SK-N-SH treated with all-trans-retinoic acid at 6 μM for 48 hours (cell line): ENCODE results near the gene TECTA.

Experiments
- ATAC-seq: fragments of 200-7000 bp; cut with Tn5 transposase; 3 replicates; pipeline ENCODE4 v1.9.1; 2020; ENCODE audit warnings: mild to moderate bottlenecking, moderate library complexity
- ARNTL ChIP-seq: fragments of 450-650 bp; formaldehyde crosslinking; IDR thresholded peaks from 2 replicates; pipeline ENCODE4 v1.5.0; 2020; ENCODE audit warnings: low read depth, mild to moderate bottlenecking, moderate library complexity, borderline replicate concordance
- BACH2 ChIP-seq: fragments of 250-450 bp; sonication (Bioruptor Pico); IDR thresholded peaks from 2 replicates; pipeline ENCODE4 v1.9.0; 2021; ENCODE audit warnings: mild to moderate bottlenecking, borderline replicate concordance
- CSDC2 ChIP-seq: fragments of 250-450 bp; sonication (Bioruptor Pico); IDR thresholded peaks from 2 replicates; pipeline ENCODE4 v1.5.0; 2020; ENCODE audit warnings: mild to moderate bottlenecking, moderate library complexity
- ESRRG ChIP-seq: fragments of 250-450 bp; sonication (Bioruptor Pico); IDR thresholded peaks from 2 replicates; pipeline ENCODE4 v1.6.1; 2021; ENCODE audit warnings: mild to moderate bottlenecking
- GLIS3 ChIP-seq: fragments of 250-450 bp; sonication (Bioruptor Pico); IDR thresholded peaks from 2 replicates; pipeline ENCODE4 v1.5.0; 2020; ENCODE audit warnings: mild to moderate bottlenecking, moderate library complexity
- ISL1 ChIP-seq: fragments of 250-450 bp; sonication (Bioruptor Pico); IDR thresholded peaks from 2 replicates; pipeline ENCODE4 v2.1.2; 2022; ENCODE audit warnings: mild to moderate bottlenecking, moderate library complexity
- OSR1 ChIP-seq: fragments of 250-450 bp; sonication (Bioruptor Pico); IDR thresholded peaks from 2 replicates; pipeline ENCODE4 v1.8.0; 2022; ENCODE audit warnings: moderate library complexity, mild to moderate bottlenecking, inconsistent platforms
- PATZ1 ChIP-seq: fragments of 250-450 bp; sonication (Bioruptor Pico); IDR thresholded peaks from 2 replicates; pipeline ENCODE4 v1.8.0; 2020; ENCODE audit warnings: mild to moderate bottlenecking, moderate library complexity, borderline replicate concordance
- POU6F1 ChIP-seq: fragments of 250-450 bp; sonication (Bioruptor Pico); IDR thresholded peaks from 2 replicates; pipeline ENCODE4 v1.8.0; 2021; ENCODE audit warnings: low read depth, mild to moderate bottlenecking, moderate library complexity, borderline replicate concordance
- PPARA ChIP-seq: fragments of 250-450 bp; sonication (Bioruptor Pico); IDR thresholded peaks from 2 replicates; pipeline ENCODE4 v1.5.0; 2020; ENCODE audit warnings: mild to moderate bottlenecking, borderline replicate concordance
- RARB ChIP-seq: fragments of 250-450 bp; sonication (Bioruptor Pico); IDR thresholded peaks from 2 replicates; pipeline ENCODE4 v1.8.0; 2021; ENCODE audit warnings: mild to moderate bottlenecking, moderate library complexity
- SNAI2 ChIP-seq: fragments of 250-450 bp; sonication (Bioruptor Pico); IDR thresholded peaks from 2 replicates; pipeline ENCODE4 v1.5.0; 2020; ENCODE audit warnings: mild to moderate bottlenecking, moderate library complexity
- TCF4 ChIP-seq: fragments of 250-450 bp; sonication (Bioruptor Pico); IDR thresholded peaks from 2 replicates; pipeline ENCODE4 v1.8.0; 2021; ENCODE audit warnings: mild to moderate bottlenecking, moderate library complexity, borderline replicate concordance
- TOX ChIP-seq: fragments of 250-450 bp; sonication (Bioruptor Pico); IDR thresholded peaks from 2 replicates; pipeline ENCODE4 v1.8.0; 2021; ENCODE audit warnings: mild to moderate bottlenecking, moderate library complexity, borderline replicate concordance
- ZC3H10 ChIP-seq: fragments of 250-450 bp; sonication (Bioruptor Pico); IDR thresholded peaks from 2 replicates; pipeline ENCODE4 v1.5.1; 2021; ENCODE audit warnings: mild to moderate bottlenecking, moderate library complexity
- ZFP3 ChIP-seq: fragments of 250-450 bp; sonication (Bioruptor Pico); IDR thresholded peaks from 2 replicates; pipeline ENCODE4 v1.5.0; 2020; ENCODE audit warnings: mild to moderate bottlenecking, moderate library complexity
- ZFP30 ChIP-seq: fragments of 450-650 bp; formaldehyde crosslinking; IDR thresholded peaks from 2 replicates; pipeline ENCODE4 v1.5.0; 2022; ENCODE audit warnings: mild to moderate bottlenecking, moderate library complexity
- ZNF565 ChIP-seq: fragments of 450-650 bp; formaldehyde crosslinking; conservative IDR thresholded peaks from 2 replicates; pipeline ENCODE4 v1.5.0; 2020; ENCODE audit warnings: low read depth, mild to moderate bottlenecking, moderate library complexity
- ZNF70 ChIP-seq: fragments of 450-650 bp; formaldehyde crosslinking; IDR thresholded peaks from 2 replicates; pipeline ENCODE4 v1.5.0; 2020; ENCODE audit warnings: mild to moderate bottlenecking, moderate library complexity
- ZNF8 ChIP-seq: fragments of 450-650 bp; formaldehyde crosslinking; IDR thresholded peaks from 2 replicates; pipeline ENCODE4 v1.5.0; 2020; ENCODE audit warnings: mild to moderate bottlenecking, moderate library complexity
- TF ChIP-seq, protein P1 (sequence below): fragments of 250-450 bp; sonication (Bioruptor Pico); IDR thresholded peaks from 2 replicates; pipeline ENCODE4 v1.5.1; 2021; ENCODE audit warnings: mild to moderate bottlenecking, moderate library complexity

The TECTA gene

DNA sequence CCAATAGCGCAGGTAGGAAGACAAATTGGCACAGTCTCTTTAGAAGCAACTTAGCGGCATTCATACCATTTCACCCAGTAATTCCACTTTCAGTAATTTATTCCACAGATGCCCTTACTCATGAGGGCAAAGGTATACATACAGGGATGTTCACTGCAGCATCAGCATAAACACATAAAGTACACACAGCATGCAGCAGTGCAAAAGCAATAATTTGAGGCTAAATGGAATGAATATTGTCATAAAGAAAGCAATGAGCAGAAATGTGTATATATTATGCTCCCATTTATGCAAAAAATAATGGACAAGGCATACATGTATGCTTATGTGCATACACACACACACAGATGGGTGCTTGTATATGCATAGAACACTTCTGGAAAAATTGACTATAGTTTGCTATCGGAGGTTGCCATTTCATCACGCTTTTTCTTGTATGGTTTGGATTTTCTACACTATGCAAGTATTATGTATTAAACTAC lies 50.2 kb downstream of the TECTA start:
- no peak for ATAC-seq
- TF ChIP-seq ZC3H10 (CRISPR knock-in tag) (no peak), TOX (CRISPR knock-in tag) (no peak), GLIS3 (CRISPR knock-in tag) (no peak), ZFP3 (CRISPR knock-in tag) (no peak)

- TF ChIP-seq OSR1 (CRISPR knock-in tag) (no peak), BACH2 (CRISPR knock-in tag) (no peak), ZNF70 (no peak), TOX (CRISPR knock-in tag) (no peak), PPARA (CRISPR knock-in tag) (no peak), ZNF565 (CRISPR knock-in tag) (no peak), CSDC2 (CRISPR knock-in tag) (no peak), RARB (CRISPR knock-in tag) (no peak), GLIS3 (CRISPR knock-in tag) (no peak), PATZ1 (CRISPR knock-in tag) (no peak), ARNTL (no peak), ESRRG (CRISPR knock-in tag) (no peak)
- no peak for ATAC-seq
Measured at GRCh38 chr11:121152764-121153163, 51.7 kb downstream of the TECTA start.

DNA sequence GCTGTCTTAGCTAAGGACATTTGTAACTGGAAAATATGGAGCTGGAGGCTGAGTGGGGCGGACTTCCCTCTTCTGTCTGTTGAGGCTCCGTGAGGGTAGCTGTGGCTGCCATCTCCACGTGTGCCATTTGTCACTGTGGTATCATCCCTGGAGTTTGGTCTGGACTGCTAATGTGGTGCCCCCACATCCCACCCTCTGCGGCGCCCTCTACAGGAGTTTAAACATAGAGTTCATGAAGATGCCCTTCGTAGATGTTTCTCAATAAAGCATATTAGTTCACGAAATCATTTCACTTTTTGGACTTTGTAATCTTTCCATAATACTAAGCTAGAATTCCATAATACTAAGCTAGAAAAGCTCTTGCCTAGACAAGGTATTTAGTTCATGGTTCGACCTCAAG lies 52.4 kb downstream of the TECTA start:
- TF ChIP-seq, protein P1, sequence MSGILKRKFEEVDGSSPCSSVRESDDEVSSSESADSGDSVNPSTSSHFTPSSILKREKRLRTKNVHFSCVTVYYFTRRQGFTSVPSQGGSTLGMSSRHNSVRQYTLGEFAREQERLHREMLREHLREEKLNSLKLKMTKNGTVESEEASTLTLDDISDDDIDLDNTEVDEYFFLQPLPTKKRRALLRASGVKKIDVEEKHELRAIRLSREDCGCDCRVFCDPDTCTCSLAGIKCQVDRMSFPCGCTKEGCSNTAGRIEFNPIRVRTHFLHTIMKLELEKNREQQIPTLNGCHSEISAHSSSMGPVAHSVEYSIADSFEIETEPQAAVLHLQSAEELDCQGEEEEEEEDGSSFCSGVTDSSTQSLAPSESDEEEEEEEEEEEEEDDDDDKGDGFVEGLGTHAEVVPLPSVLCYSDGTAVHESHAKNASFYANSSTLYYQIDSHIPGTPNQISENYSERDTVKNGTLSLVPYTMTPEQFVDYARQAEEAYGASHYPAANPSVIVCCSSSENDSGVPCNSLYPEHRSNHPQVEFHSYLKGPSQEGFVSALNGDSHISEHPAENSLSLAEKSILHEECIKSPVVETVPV (CRISPR knock-in tag): no peak
- ATAC-seq: no peak

DNA sequence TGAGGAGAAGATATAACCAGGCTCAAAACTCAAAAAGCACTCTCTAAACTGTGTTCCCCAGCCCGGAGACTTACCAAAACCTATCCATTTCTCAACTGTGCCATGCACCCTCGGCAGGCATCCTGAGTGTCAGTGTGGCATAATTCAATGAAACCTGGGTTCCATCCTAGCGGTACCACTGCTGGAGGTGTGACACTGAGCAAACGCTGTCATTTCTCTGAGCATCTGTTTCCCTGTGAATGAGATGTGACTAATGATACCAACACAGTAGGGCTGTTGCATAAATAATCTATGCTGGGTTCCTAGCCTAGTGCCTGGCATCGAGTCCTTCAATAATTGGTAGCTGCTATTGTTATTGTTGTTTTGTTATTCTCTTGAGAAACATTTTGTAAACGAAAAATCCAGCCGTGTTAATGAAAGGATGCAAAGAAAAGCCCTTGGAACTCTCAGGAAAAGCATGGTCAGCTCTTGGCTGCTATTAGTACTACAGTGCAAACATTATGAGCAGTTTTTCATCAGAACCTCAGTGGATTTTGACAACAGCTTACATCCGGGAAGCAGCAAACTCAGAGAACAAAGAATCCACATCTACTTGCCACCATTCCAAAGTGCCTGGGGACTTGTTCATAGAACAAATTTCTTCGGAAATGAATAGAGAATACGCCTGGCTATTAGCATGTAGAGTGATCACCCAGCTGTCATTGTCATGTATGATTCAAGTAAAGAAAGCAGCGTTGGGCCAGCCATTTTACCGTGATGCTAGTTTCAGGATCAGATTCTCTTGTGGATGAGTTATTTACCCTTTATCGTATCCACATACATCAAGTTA lies 53.7 kb downstream of the TECTA start:
- TF ChIP-seq ARNTL (no peak), ZNF565 (CRISPR knock-in tag) (no peak), ZFP3 (CRISPR knock-in tag) (no peak), BACH2 (CRISPR knock-in tag) (no peak), SNAI2 (CRISPR knock-in tag) (no peak)
- no peak for ATAC-seq

DNA sequence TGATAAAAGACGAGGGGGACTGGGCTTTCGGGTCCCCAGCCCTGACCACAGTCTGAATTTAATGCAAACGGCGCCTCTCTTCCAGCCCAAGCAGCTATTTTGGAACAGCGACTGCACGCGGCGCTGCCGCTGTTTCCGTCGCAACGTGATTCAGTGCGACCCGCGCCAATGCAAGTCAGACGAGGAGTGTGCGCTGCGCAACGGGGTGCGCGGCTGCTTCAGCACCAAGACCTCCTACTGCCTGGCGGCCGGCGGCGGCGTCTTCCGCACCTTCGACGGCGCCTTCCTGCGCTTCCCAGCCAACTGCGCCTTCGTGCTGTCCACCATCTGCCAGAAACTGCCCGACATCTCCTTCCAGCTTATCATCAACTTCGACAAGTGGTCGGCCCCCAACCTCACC lies 56.7 kb downstream of the TECTA start:
- ATAC-seq: no peak
- TF ChIP-seq ZNF8 (CRISPR knock-in tag): no peak
- no peak for TF ChIP-seq TCF4 (CRISPR knock-in tag)
- TF ChIP-seq BACH2 (CRISPR knock-in tag): no peak
- no peak for TF ChIP-seq POU6F1
- TF ChIP-seq ZFP30 (CRISPR knock-in tag): no peak
- no peak for TF ChIP-seq ZC3H10 (CRISPR knock-in tag)

DNA sequence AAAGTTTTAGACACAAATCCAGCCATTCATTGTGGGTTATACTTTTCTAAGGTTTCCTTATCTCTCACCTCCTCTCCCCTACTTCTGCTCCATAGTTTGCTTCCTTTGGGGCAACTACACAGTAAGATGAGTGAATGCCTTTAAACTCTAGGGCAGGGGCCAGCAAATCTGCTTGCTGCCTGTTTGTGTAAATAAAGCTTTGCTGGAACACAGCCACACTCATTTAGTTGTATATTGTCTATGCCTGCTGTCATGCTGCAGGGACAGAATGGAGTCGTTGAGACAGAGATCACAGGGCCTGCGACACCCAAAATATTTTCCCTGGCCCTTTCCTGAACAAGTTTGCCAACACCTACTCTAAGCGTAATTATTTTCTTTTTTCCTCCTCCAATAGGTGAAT lies 58.7 kb downstream of the TECTA start:
- TF ChIP-seq ISL1 (no peak), PATZ1 (CRISPR knock-in tag) (no peak), PPARA (CRISPR knock-in tag) (no peak), ZNF70 (no peak), ZNF8 (CRISPR knock-in tag) (no peak), TCF4 (CRISPR knock-in tag) (no peak), ZNF565 (CRISPR knock-in tag) (no peak), POU6F1 (no peak), RARB (CRISPR knock-in tag) (no peak), CSDC2 (CRISPR knock-in tag) (no peak), TOX (CRISPR knock-in tag) (no peak), ESRRG (CRISPR knock-in tag) (no peak), OSR1 (CRISPR knock-in tag) (no peak), ZFP3 (CRISPR knock-in tag) (no peak), ZC3H10 (CRISPR knock-in tag) (no peak), GLIS3 (CRISPR knock-in tag) (no peak), BACH2 (CRISPR knock-in tag) (no peak), SNAI2 (CRISPR knock-in tag) (no peak)
- no peak for ATAC-seq
